Activated CD4-positive, alpha-beta T cell treated with anti-CD3 and anti-CD28 coated beads, Interleukin-2, amount 10 ng/mL, durations not matched to agents 7 days and 5 days (primary cell): ENCODE measurements around the gene OSR1. TPM values are rescaled to one million over a fixed set of nuclear protein-coding genes. Genes with fewer than 3 reads are reported as not detected.
"Not testable (repeated sequence)": the region's sequence is repeated elsewhere in the genome, so short reads cannot be mapped to it uniquely, and the experiment has no call there.

Experiments
- CTCF ChIA-PET: fragments of 350-600 bp; sonication (Branson Sonifier 250); formaldehyde crosslinking; loops from one replicate; lab custom pipeline; 2021; ENCODE audit warnings: antibody characterized with exemption; lab: Charles Lee
- POLR2A ChIA-PET: fragments of 350-600 bp; sonication (Branson Sonifier 250); formaldehyde crosslinking; loops from one replicate; lab custom pipeline; 2021; ENCODE audit warnings: antibody characterized with exemption; lab: Charles Lee
- DNase-seq: peaks from one replicate; pipeline ENCODE4 v3.0.0-alpha.2; 2020
- H3K27ac Mint-ChIP-seq: one replicate; pipeline ENCODE4 v1.8.0; 2021; ENCODE audit warnings: mild to moderate bottlenecking, moderate library complexity, mixed read lengths
- H3K27me3 Mint-ChIP-seq: one replicate; pipeline ENCODE4 v1.8.0; 2021; ENCODE audit warnings: mixed read lengths
- H3K36me3 Mint-ChIP-seq: one replicate; pipeline ENCODE4 v1.8.0; 2021; ENCODE audit warnings: low read depth, mixed read lengths
- H3K4me1 Mint-ChIP-seq: one replicate; pipeline ENCODE4 v1.8.0; 2021; ENCODE audit warnings: mixed read lengths
- H3K4me3 Mint-ChIP-seq: one replicate; pipeline ENCODE4 v1.8.0; 2021; ENCODE audit warnings: mild to moderate bottlenecking, moderate library complexity, mixed read lengths
- H3K9me3 Mint-ChIP-seq: one replicate; pipeline ENCODE4 v1.8.0; 2021; ENCODE audit warnings: mixed read lengths
- microRNA-seq: library from miRNA; unstranded; fragments of <30 nt; microRNA quantifications from one replicate; pipeline ENCODE4 v1.2.0, GENCODE V29; 2021; ENCODE audit warnings: borderline microRNAs expressed, borderline replicate concordance
- total RNA-seq, 2 experiments: library from RNA; stranded (reverse); gene quantifications; one replicate each; pipeline ENCODE4 v1.2.3, GENCODE V29; 2021

Gene OSR1
- total RNA-seq, 2 experiments from 2014 or later: not detected

GRCh38 chr2:19319064-19319463 is 39.4 kb downstream of the OSR1 start:
- ChIA-PET CTCF (no interaction called here), POLR2A (no interaction called here)
- H3K27me3 Mint-ChIP-seq: no peaks in the 10 kb centered on the region
- no peaks in the 10 kb centered on the region for H3K36me3 Mint-ChIP-seq
- DNase-seq: no peak
- H3K27ac Mint-ChIP-seq: no peak overlapping the region
- no peaks in the 10 kb centered on the region for H3K9me3 Mint-ChIP-seq
- H3K4me1 Mint-ChIP-seq: no peaks in the 10 kb centered on the region
- H3K4me3 Mint-ChIP-seq: no peak overlapping the region

- ChIA-PET CTCF (interaction anchor here (1.2 to 1.5 kb wide), 2 partner anchors 19 to 24 kb away, joined by 3 to 4 read pairs; no protein-coding TSS in a partner anchor), POLR2A (no interaction called here)
Observed at GRCh38 chr2:19313553-19313952, 44.9 kb downstream of the OSR1 start.

GRCh38 chr2:19312949-19313348 is 45.5 kb downstream of the OSR1 start:
- CTCF ChIA-PET: interaction anchor here (1.5 kb wide), 1 partner anchor 25 kb away, joined by 4 read pairs; no protein-coding TSS in a partner anchor
- no peaks in the 10 kb centered on the region for H3K4me1 Mint-ChIP-seq
- no peak overlapping the region for H3K27ac Mint-ChIP-seq
- H3K9me3 Mint-ChIP-seq: no peaks in the 10 kb centered on the region
- no peak for DNase-seq
- no peak overlapping the region for H3K4me3 Mint-ChIP-seq
- H3K27me3 Mint-ChIP-seq: no peaks in the 10 kb centered on the region
- no peaks in the 10 kb centered on the region for H3K36me3 Mint-ChIP-seq
- POLR2A ChIA-PET: no interaction called here

More at GRCh38 chr2:19313553-19313952, 44.9 kb downstream of the OSR1 start:
- no peaks in the 10 kb centered on the region for H3K9me3 Mint-ChIP-seq
- H3K27me3 Mint-ChIP-seq: no peaks in the 10 kb centered on the region
- H3K36me3 Mint-ChIP-seq: no peaks in the 10 kb centered on the region
- DNase-seq: no peak
- no peak overlapping the region for H3K4me3 Mint-ChIP-seq
- no peaks in the 10 kb centered on the region for H3K4me1 Mint-ChIP-seq
- no peak overlapping the region for H3K27ac Mint-ChIP-seq

- H3K27me3 Mint-ChIP-seq, DNase-seq, H3K27ac Mint-ChIP-seq, H3K36me3 Mint-ChIP-seq, POLR2A ChIA-PET, H3K4me3 Mint-ChIP-seq, H3K9me3 Mint-ChIP-seq, CTCF ChIA-PET, H3K4me1 Mint-ChIP-seq: not testable (repeated sequence)
Observed at GRCh38 chr2:19306065-19306464, 52.4 kb downstream of the OSR1 start.

- H3K36me3 Mint-ChIP-seq, DNase-seq, H3K9me3 Mint-ChIP-seq, H3K4me1 Mint-ChIP-seq, H3K4me3 Mint-ChIP-seq, H3K27me3 Mint-ChIP-seq, CTCF ChIA-PET, POLR2A ChIA-PET, H3K27ac Mint-ChIP-seq: not testable (repeated sequence)
Observed at GRCh38 chr2:19305400-19306055, 52.9 kb downstream of the OSR1 start.

- Mint-ChIP-seq H3K27me3 (no peaks in the 10 kb centered on the region), H3K27ac (no peak overlapping the region), H3K4me3 (no peak overlapping the region), H3K4me1 (no peaks in the 10 kb centered on the region), H3K36me3 (no peaks in the 10 kb centered on the region), H3K9me3 (peaks cover 3% of the 10 kb centered on the region)
- CTCF ChIA-PET: no interaction called here
- POLR2A ChIA-PET: no interaction called here
- DNase-seq: no peak
Observed at GRCh38 chr2:19301706-19302105, 56.7 kb downstream of the OSR1 start.

Small RNA genes lying within 50 kb of the gene (microRNA-seq; reads per million reads assigned to microRNA genes)
- gene MIR4757: not detected
